Activated effector memory CD4-positive, alpha-beta T cell treated with Interleukin-2 at 50 U/mL for 16 hours (primary cell): ENCODE measurements around the gene RWDD4.
A peak's percentile ranks its signal among the peaks of the same experiment; 100 is the strongest.

ENCODE experiments used
- DNase-seq: peaks from one replicate; pipeline ENCODE4 v3.0.0-alpha.2; 2020

The RWDD4 gene

DNA sequence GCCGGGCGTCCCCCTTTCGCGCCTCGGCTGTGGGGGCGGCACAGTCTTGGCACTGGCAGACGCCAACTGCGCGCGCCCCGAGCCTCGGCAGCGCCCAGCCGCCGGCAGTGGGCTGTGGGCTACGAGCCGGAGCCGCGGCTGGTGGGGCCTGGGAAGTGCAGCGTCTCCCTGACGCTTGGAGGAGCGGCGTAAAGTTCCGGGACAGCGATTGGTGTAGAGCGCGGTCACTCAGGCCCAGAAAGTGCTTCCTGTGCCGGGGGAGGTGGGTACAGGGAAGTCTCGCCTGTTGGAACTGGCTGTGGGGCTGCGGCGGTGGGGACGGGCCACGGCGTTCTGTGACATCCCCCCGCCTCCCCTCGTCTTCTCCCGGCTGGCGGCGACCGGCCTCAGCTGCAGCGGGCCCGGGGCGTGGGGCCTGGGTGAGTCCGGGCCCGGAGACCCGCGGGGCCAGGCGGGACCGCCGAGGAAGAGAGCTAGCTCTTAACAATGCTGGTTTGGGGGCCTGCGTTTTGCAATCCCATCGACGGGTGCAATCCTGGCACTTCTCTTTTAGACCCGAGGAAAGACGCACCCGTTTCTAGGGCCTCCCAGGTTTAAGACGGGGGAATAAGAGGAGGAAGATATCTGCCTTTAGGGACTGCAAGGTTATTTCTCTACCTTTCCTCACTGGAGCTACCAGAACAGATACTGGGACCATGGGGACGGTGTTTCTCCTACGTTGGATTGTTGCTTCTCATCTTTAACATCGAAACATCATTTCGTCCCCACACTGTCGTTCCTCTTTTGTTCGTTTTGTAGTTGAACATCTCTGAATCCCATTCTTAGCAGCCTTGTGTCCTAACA is at the start of gene RWDD4, which contains the start of gene TRAPPC11:
Gene RWDD4, minus strand, starts transcription at position 157 of the 843 bp plus-strand sequence. CDS start 233 bp downstream, outside the sequence.
Gene TRAPPC11, plus strand, starts transcription at position 265 of the 843 bp plus-strand sequence. CDS start 4,575 bp downstream, outside the sequence.
- DNase-seq: peak; percentile 94

DNA sequence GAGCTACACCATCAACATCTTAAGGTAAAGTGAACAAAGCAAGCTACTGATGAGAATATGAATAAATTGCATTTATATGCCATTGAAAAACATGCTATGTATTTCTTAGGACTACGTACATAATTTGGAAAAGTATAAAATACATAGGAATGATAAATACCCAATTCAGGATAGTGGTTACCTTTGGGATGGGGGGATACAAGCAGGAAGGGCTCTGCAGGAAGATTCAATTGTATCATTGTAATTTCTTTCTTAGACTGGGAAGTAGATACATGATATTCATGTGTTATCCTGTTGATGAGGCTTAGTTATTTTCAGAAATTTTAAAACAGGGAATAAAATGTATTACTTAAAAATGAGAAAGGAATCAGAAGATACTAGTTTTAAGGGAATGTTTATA is 43.5 kb upstream of the RWDD4 start:
- no peak for DNase-seq

DNA sequence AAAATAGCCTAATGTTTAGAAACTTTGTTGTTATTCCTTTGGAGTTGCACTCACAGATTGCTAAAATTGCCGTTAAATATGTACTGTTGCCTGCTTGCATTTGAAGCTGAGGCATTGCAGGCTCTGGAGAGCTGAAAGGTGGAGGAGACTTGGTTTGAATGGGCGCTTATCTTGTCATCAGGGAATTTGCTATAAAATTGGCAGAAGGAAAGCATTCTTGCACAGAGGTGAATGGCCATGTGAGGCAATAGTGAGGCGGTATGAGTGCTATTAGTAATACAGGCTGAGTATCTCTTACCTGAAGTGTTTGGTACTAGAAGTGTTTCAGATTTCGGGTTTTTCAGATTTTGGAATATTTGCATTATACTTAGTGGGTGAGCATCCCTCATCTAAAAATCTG is 41.4 kb upstream of the RWDD4 start:
- no peak for DNase-seq

DNA sequence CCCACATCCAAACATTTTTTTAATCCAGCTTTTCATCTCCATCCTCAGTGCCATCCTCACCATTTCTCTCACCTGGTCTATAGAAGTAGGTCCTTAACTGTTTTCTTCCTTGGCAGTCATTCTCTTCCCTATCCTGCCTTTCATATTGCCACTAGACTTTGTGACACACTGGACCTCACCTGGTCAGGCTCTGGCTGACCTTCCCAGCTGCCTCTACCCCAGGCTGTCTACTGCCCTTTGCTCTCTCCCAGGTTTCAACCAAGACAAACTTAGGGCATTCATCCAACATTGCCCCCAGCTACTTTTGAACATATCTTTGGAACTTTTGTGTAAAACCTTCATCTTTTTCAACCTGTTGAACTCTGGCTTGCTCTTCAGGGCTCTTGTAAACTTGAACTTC is 39.9 kb upstream of the RWDD4 start:
- no peak for DNase-seq

DNA sequence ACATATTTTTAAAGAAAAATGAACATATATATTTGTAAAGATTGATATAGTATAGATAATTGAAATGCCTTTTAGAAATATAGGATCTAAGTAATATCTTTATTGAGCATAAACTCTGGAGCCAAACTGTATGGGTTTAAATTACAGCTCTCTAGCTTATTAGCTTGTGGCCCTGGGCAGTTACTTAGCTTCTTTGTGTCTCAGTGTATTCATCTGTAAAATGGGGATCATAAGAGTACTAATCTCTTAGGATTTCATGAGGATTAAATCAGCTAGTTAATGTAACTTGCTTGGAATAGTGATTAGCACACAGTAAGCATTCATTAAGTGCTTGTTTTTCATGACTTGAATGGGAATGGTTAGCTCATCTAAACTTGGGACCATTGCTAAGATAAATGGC is 32.9 kb upstream of the RWDD4 start:
- DNase-seq: no peak

DNA sequence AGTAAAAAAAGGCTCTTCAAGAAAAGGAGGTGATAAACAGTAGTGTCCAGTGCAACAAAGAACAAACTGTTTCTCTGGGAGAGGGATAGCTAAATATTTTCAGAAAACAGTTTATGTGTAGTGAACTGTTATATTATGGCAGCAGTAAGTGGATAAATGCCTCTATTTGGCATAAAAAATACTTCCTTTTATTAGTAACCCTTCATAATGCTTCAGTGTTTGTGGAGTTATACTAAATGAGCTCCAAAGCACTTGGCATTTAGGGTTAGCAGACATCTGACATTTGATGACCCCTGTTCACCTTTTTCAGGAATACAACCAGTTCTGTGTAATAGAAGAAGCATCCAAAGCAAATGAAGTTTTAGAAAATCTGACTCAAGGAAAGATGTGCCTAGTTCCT is 32.0 kb upstream of the RWDD4 start:
- DNase-seq: no peak

DNA sequence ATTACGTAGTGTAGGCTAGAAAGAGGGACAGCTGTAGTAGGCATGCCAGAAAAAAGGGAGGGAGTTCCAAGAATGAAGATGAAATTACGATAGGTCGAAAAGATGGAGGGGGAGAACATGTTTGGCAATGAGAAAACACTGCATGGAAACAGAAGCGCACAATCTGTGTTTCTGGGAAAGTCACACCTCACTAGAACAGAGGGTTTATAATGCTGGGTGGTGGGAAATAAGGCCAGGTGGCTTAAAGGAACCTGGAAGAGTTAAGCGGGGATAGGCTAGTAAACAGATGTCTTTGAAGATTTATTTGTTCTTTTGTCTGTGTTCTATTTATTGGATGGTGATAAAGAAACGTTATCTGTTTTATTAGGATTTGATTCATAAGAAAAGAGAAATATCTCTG is 29.2 kb upstream of the RWDD4 start:
- no peak for DNase-seq

DNA sequence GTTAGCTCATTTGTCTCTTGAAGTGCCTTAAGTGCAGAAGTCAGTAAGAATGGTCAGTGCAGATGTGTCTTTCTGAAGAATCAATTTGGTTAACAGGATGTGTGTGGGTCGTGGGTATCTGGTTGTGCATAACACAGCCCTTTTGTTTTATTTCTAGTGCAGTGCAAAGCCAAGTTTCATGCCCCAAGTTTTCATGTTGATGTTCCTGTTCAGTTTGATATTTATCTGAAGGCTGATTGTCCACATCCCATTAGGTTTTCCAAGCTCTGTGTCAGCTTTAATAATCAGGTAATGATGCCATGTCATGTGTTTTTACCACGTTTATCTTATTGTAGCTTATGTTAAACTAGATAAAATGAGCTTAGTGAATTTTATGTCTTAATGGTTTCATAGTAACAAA is 27.5 kb upstream of the RWDD4 start:
- DNase-seq: no peak

DNA sequence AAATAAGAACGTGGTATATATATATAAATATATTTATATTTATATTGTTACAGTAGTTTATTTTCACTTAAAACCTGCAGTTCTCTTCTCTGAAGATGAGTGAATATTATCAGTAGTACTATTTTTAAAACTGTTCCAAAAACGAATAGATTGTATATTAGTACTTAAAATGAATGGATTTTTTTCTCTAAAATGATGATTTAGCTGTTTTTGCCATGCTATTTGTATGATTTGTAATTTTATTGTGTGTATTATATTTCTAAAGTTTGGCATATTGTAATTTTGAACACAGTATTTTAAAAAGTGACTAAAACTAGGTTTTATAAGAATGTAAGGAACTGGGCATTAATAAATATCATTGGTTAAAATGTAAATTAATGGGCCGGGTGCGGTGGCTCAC is 22.1 kb upstream of the RWDD4 start:
- no peak for DNase-seq

DNA sequence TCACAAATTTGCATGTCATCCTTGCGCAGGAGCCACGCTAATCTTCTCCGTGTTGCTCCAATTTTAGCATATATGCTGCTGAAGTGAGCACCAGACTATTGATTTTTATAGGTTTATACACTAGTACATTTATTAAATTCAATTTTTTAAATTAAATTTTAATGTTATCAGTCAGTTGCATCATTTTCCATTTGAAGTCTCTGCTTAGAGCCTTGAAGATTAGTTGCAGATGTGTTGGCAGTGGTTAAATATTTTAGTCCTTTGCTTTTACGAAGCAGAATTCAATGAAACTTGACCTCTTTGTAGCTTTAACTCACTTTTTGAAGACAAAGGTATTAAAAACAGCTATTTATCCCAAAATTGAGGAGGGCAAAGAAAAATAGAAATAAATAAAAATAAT is 16.6 kb upstream of the RWDD4 start:
- no peak for DNase-seq

DNA sequence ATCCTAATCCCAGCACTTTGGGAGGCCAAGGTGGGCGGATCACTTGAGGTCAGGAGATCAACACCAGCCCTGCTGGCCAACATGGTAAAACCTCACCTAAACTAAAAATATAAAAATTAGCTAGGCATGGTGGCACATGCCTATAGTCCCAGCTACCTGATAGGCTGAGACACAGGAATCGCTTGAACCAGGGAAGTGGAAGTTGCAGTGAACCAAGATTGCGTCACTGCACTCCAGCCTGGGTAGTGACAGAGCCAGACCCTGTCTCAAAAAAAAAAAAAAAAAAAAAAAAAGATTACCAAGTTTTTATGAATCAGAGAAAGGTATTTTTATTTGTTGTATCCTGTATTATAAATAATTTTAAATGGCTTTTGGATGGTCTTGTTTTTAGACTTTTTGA is 15.2 kb upstream of the RWDD4 start:
- DNase-seq: no peak

DNA sequence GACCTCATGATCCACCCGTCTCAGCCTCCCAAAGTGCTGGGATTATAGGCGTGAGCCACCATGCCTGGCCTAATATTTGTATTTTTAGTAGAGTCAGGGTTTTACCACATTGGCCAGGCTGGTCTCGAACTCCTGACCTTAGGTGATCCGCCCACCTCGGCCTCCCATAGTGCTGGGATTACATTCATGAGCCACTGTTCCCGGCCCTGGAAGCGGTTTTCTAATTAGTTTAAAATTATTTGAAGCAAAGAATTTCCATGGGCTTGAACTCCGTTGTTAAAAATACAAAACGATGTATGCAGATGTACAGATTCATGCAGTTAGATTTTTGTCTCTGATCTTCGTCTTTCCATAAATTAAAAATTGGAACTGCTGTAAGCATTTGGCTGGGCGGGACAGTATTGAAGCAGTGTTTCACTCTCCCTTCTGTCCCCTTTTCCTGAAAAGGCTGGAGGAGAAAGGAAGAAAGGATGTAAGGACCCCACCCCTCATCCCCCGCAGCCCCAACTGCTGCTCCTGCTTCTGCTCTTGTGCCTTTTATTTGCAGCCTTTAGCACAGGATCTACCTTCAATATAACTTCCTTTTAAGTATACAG is 12.1 kb upstream of the RWDD4 start:
- no peak for DNase-seq

DNA sequence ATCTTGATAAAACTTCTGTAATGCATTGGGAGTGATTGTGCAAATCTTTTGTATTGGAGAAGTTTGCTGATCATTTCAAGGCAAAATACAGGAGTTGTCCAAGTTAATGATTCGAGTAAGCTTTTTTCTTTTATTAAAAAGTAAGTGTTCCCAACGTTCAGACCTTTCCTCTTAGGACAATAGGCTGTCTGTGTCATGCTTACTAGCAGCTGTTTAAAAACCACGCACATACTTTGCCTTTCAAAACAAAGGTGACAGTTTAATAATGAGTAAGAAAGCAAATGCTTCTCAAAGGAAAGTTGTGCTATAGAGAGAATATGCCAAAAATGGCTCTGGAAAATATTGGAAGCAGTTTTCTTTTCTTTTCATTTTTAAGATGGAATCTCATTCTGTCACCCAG is 11.3 kb upstream of the RWDD4 start:
- DNase-seq: no peak

DNA sequence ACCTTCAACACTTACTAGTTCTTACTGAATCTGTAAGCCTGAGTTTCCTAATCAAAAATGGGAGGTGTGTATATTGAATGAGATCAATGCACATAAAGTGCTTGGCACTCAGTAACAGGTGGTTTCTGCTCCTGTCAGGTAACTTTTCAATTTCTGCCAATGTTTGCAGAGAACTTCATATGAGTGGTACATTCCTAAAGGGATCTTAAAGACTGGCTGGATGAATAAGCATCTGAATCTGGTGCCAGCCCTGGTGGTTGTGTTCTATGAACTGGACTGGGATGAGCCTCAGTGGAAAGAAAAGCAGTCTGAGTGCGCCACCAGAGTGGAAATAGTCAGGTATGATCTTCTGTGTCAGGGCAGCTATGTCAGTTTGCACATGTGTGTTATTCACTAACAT is 7.1 kb upstream of the RWDD4 start:
- no peak for DNase-seq

DNA sequence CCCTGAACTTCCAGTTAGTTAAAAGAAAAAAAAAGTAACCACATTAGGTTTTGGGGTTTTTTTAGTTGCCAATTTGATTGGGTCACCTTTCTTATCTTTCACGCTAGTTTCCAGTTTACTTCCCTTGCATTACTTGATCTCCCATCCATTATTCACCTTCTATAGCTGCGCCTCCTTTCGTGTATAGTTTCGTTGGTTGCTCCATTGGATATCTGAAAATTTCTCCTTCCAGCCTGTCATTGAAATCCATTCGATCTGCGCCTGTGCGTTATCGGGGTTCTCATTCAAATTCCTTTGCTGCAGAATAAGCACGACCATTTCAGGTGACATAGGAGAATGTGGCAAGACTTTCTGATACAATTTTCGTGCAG is 872 bp upstream of the RWDD4 start:
- DNase-seq: no peak

DNA sequence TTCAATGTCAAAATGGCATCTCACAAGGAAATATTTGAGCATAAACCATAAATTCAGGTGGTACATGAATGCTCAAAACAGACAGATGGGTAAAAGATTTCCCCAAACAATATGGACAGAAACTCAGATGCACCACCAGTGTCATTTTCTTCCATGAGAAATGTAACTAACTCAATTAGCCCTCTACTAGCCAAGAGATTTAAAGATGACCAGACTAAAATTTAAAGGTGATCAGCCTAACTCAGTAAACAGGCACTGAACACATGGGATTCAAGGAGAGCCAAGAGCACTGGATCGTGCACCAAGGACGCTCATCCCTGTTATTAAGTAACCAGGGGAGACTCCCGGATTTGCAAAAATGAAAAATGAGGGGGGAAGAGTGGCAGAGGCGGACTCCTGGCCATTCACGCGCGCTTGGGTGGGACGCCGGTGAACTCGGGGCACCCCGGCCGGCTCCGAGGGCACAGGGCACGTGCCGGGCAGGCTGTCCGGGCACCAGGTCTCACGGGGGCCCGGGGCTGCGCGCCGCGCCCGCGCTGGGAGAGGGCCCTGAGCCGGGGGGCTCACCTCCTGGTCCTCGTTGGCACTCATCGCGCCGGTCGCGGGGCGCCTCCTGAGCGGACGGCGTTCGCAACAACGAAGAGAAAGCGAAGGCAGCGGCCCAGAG is 490 bp downstream of the RWDD4 start:
- DNase-seq: no peak

DNA sequence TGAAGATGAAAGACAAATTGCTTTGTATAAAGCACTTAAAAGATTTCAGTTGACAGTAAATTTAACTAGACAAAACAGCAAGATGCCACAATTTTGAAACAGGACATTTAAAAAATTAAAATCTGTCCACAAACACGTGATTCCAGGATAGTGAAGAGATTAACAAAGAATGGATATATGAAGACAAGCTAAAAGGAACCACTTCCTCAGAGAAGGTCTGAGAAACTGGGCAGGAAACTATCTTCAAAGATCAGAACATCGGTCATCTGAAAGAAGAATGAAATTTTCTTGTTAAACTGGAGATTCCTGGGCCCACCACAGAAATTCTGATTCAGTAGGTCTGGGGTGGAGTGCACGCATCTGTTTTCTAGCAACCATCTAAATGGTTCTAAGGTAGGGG is 1.4 kb downstream of the RWDD4 start:
- DNase-seq: no peak

DNA sequence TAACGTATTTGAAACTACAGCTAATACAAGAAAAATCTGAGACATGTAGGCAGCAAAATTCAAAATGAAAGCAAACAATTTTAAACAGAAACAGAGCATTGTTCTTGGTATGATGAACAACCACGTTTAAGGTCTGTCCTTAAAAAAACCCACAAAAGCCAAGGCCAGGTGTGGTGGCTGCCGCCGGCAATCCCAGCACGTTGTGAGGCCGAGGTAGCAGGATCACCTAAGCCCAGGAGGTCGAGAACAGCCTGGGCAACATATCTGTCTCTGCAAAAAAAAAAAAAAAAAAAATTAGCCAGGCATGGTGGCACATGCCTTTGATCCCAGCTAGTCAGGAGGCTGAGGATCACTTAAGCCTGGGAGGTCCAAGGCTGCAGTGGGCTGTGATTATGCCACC is 13.7 kb downstream of the RWDD4 start:
- DNase-seq: no peak

DNA sequence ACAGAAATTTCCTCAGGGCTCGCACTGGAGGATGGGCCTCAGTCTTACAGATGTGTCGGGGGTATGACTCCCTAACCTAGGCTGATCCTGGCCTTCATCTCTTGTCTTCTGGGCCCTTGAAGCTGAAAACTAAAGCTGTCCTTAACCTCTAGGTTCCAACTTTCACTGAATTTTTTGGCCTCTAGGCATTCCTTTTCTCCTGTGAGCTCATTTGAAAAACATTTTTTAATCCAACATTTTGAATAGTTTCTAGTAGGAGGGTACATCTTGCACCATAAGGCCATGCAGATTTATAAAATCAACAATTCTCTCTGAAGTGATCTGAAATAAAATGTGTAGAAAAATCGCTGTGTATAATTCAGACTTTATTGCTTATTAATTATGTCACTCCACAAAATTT is 19.7 kb downstream of the RWDD4 start:
- no peak for DNase-seq

DNA sequence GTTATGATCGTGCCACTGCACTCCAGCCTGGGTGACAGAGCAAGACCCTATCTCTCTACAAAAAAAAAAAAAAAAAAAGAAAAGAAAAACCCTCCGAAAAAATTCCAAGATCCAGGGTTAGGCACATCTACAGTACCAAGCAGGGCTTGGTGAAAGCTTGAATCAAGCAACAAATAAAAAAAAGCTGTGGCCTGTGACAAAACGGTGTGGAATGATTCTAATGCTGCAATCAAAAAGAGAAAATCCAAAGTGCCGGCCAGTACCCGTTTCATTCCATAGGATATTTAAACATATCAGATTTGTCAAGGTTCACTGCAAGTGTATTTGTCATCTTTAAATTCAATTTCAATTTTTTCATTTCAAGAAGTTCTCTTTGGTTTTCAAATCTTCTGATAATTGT is 20.5 kb downstream of the RWDD4 start:
- no peak for DNase-seq

DNA sequence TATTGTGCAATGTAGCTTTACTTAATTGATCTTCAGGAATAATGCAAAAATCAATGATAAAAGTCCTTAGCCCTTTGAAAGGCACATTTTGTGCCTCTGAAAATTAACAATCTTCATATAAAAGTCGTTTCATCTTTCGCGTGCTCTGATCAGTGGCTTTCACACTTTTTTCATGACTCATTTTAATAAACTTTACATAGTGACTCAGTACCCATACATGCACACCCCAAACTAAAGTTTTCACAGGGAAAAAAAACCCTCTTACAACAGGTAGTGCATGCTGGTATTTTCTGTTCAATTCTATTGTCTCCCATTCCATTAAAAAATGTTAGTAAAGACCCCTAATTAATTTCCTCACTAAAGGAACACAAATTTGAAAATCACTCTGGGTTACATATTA is 21.5 kb downstream of the RWDD4 start:
- no peak for DNase-seq

DNA sequence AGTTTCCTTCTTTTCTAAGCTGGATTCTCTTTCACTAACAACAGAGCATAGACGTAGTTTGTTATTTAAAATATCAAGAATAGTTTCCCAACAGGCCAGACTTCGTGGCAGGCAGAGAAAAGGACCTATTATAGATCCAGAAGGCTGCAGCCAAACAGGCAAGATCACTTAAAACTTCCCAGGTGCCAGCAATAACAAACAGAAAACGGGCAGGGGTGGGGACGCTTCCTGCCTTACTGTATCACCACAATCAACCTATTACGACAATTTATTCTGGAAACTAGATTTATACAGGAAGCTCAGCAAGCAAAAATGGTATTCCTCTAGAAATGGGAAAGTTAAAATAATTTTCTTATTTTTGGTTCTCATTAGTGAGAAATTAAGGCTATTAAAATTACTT is 22.1 kb downstream of the RWDD4 start:
- DNase-seq: no peak

DNA sequence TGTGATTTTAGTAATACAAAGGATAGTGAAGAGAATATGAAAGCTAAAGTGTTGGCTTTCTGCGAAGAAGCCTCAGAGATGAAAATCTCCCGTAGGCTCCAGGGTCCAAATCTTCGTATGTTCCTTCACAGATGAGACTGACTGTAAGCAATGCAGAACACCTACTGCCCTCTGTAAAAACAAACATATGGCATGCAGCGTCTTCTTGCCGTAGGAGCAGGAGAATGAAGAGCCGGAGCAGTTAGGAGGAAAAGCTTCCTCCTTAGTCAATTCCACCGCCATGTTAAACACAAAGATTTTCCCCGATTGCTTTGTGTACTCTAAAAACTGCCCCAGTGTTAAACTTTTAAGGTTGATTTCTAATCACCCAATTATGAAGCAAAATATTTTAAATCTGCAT is 22.5 kb downstream of the RWDD4 start:
- DNase-seq: no peak

DNA sequence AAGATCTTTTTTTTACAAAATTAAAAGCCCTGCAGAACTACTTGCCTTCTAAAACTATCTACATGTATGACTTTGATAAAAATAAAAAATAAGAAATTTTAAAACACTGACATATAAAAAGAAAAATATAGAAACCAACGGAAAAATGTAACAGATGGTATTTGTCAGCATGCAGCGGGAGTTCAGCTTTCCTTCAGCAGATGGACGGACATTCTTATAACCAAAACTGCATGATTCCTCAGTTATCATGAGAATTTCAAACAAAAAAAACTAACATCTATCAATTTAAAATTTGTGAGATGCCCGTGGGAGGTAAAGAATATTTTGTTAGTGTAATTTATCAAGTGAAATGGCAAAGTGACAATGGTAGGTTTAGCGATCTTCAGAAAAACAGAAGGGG is 23.2 kb downstream of the RWDD4 start:
- DNase-seq: no peak
